Brain microvascular endothelial cell (primary cell): Measurements from ENCODE around the gene NFIC.

Source experiments
- DNase-seq: peaks from one replicate; pipeline ENCODE4 v3.0.0-alpha.2; 2020
- H3K27ac ChIP-seq: fragments of 250-450 bp; sonication (Bioruptor Pico); 2 replicates; pipeline ENCODE4 v1.5.1; 2020; ENCODE audit warnings: mild to moderate bottlenecking, moderate library complexity
- H3K27me3 ChIP-seq: fragments of 250-450 bp; sonication (Bioruptor Pico); replicated peaks from 2 replicates; pipeline ENCODE4 v1.5.1; 2020; ENCODE audit warnings: mild to moderate bottlenecking
- H3K36me3 ChIP-seq: fragments of 250-450 bp; sonication (Bioruptor Pico); replicated peaks from 2 replicates; pipeline ENCODE4 v1.5.1; 2020; ENCODE audit warnings: mild to moderate bottlenecking
- H3K4me3 ChIP-seq: 2 replicates; pipeline ENCODE4 v1.5.1; 2011; ENCODE audit warnings: low read depth, mild to moderate bottlenecking, control low read depth, low read length, moderate library complexity
- in situ Hi-C: cut with HindIII; loops from 2 replicates; pipeline ENCODE4 v1.10.0; 2017; ENCODE audit warnings: low sequenced_read_pairs, low pct_ligation_motif_present
- TF ChIP-seq, protein P1 (sequence below): IDR thresholded peaks from 2 replicates; pipeline ENCODE4 v1.5.1; 2011; ENCODE audit warnings: low read depth, mild to moderate bottlenecking, moderate library complexity, low read length, control low read depth, inconsistent platforms; ENCODE audit errors: missing control alignments

NFIC gene

DNA sequence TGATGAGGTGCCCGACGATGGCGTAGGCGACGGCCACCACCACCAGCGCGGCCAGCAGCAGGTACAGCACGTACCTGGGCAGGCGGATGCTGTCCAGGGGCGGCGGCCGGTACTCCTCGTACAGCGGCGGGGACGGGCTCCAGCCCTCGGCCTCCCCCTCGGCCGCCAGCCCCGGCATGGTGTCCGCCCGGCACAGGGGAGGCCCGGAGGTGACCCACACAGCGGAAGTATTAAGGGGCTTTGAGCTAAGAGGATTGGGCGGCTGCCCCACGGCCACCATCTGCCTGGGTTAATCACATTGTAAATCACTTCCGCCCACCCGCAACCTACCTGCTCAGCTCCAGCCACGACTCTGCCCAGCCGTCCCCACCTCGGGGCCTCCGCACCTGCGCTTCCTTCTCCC is 116.8 kb downstream of the NFIC start, which contains the start of gene SMIM44:
SMIM44 (minus strand) TSS at position 216 of the 403 bp plus-strand sequence; CDS start at position 178, 38 bp downstream.
- DNase-seq, result no peak
- no peaks in the 10 kb centered on the region for H3K36me3 ChIP-seq
- no peak within 1 kb of the TSS for H3K27ac ChIP-seq
- TF ChIP-seq, protein P1, sequence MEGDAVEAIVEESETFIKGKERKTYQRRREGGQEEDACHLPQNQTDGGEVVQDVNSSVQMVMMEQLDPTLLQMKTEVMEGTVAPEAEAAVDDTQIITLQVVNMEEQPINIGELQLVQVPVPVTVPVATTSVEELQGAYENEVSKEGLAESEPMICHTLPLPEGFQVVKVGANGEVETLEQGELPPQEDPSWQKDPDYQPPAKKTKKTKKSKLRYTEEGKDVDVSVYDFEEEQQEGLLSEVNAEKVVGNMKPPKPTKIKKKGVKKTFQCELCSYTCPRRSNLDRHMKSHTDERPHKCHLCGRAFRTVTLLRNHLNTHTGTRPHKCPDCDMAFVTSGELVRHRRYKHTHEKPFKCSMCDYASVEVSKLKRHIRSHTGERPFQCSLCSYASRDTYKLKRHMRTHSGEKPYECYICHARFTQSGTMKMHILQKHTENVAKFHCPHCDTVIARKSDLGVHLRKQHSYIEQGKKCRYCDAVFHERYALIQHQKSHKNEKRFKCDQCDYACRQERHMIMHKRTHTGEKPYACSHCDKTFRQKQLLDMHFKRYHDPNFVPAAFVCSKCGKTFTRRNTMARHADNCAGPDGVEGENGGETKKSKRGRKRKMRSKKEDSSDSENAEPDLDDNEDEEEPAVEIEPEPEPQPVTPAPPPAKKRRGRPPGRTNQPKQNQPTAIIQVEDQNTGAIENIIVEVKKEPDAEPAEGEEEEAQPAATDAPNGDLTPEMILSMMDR, result no peak
- in situ Hi-C loops, result no loop called here
- no peak within 1 kb of the TSS for H3K4me3 ChIP-seq
- H3K27me3 ChIP-seq, result peaks cover 4% of the 10 kb centered on the region

DNA sequence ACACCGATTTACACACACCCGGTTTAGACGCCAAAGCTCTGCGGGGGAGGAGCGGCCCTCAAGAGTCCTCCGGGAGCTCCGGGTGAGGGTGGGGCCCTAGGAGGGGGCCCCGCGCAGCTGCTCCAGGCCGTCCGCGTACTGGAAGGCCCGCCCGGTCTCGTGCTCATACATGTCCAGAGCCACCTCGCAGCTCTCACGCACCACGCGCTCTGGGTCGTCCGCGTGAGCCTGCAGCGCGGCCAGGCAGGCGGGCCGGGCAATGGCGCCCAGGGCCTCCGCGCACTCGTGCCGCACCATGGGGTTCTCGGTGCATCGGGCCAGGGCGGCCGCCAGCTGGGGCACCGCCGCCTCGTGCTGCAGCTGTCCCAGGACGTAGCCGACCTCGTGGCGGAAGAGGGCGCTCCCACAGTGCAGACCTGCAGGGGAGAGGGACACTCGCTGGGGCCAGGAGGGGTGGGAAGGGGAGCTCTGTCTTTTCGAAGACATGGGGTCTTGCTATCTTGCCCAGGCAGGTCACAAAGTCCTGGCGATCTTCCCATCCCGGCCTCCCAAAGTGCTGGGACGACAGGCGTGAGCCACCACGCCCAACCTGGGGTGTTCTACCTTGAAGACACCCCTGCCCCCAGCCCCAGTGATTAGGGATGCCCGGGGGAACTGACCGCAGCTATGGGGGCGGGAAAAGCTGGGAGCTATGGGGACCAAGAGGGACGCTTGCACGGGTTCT is 125.2 kb downstream of the NFIC start:
- Histone ChIP-seq H3K36me3 (peaks cover 41% of the 10 kb centered on the region), H3K4me3 (no peak overlapping the region), H3K27me3 (no peaks in the 10 kb centered on the region), H3K27ac (no peak overlapping the region)
- in situ Hi-C loops, result no loop called here
- TF ChIP-seq, protein P1, result no peak
- DNase-seq, result no peak

DNA sequence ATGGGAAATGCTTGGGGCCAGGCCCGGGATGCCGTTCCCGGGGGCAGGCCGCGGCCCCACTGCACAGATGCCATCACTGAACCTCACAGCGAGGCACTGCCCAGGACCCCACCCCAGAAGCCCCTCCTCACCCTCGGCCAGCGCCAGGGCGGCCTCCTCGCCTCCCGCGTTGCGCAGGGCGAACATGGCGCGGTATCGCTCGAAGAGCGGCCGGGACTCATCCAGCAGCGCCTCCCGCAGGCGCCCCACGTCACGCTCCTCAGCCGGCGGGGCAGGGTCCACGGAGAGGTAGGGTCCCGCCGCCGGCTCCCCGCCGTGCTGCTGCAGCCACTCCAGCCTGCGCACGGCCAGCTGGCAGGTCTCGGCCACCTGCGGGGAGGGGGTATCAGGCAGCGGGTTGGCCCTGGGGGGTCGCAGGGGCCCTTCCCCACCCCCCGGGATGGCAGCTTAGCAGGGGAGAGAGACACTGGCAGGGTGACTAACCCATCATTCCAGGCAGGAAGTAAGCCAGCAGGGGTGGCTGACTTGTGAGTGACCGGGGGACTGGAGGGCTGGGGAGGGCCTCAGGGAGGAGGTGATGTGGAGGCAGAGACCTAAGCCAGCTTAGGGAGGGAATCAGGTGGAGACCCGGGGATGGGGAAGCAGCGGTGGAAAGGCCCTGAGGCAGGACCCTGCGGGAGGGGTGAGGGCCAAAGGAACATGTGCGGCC is 125.9 kb downstream of the NFIC start:
- no peak overlapping the region for H3K4me3 ChIP-seq
- TF ChIP-seq, protein P1, result no peak
- in situ Hi-C loops, result no loop called here
- peaks cover 45% of the 10 kb centered on the region for H3K36me3 ChIP-seq
- H3K27me3 ChIP-seq, result no peaks in the 10 kb centered on the region
- H3K27ac ChIP-seq, result no peak overlapping the region
- DNase-seq, result no peak

DNA sequence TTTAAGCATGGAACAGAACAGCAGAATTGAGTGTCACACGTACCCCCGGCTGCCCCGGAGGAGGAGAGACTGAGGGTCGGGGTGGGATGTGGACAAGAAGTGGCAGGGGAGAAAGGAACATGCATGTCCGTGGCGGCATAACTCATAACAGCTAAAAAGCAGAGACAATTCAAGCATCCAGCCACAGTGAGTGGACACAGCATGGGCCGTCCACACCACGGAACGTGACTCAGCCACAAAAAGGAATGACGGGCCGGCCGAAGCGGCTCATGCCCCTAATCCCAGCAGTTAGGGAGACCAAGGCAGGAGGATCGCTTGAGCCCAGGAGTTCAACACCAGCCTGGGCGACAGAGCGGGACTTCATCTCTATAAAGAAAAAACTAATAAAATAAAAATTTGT is 126.5 kb downstream of the NFIC start:
- H3K36me3 ChIP-seq, result peaks cover 45% of the 10 kb centered on the region
- DNase-seq, result no peak
- no peaks in the 10 kb centered on the region for H3K27me3 ChIP-seq
- H3K4me3 ChIP-seq, result no peak overlapping the region
- no peak overlapping the region for H3K27ac ChIP-seq
- TF ChIP-seq, protein P1, result no peak
- in situ Hi-C loops, result no loop called here

DNA sequence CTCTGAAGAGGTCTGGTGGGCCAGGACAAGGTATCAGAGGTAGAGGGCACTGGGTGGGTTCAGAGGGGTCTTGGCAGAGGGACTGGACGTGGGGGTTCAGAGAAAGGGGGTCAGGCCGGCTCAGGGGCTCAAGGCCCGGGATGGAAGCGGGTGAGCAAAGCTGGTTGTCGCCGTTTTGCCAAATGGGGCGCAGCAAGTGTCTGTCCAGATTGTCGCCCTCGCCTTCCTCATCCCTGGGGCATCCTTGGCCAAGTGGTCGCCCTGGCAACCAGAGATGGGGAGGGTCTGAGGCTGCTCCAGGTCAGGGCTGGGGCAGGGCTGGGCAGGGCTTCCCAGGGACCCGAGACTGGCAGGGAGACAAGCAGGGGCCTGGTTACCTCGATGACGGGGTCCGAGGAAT is 127.3 kb downstream of the NFIC start:
- TF ChIP-seq, protein P1, result no peak
- no peak for DNase-seq
- H3K4me3 ChIP-seq, result no peak overlapping the region
- H3K27ac ChIP-seq, result no peak overlapping the region
- H3K27me3 ChIP-seq, result no peaks in the 10 kb centered on the region
- peaks cover 45% of the 10 kb centered on the region for H3K36me3 ChIP-seq
- in situ Hi-C loops, result no loop called here
